Upper lobe of left lung (tissue), 6 donors: ENCODE data around the gene SGMS1. TPM values are rescaled to one million over a fixed set of nuclear protein-coding genes. Genes with fewer than 3 reads are reported as not detected.
A peak's percentile ranks its signal among the peaks of the same experiment; 100 is the strongest.

ENCODE experiments used
- ATAC-seq, 2 donors: fragments of 200-7000 bp; cut with Tn5 transposase; one replicate each; pipeline ENCODE4 v1.9.1; 2022; ENCODE audit warnings: mild to moderate bottlenecking in 2 of 2, moderate library complexity in 2 of 2; ENCODE audit not compliant: low FRiP score in 2 of 2
- DNase-seq, 2 donors: peaks; one replicate each; pipeline ENCODE4 v3.0.0-alpha.2; 2019 to 2020
- H3K27ac ChIP-seq, 4 donors: fragments of 200-600 bp; sonication (generic); one replicate each; pipeline ENCODE4 v1.5.1; 2016 to 2019
- H3K27me3 ChIP-seq, 4 donors: fragments of 200-600 bp; sonication (generic); one replicate each; pipeline ENCODE4 v1.5.1; 2017 to 2019
- H3K36me3 ChIP-seq, 4 donors: fragments of 200-600 bp; sonication (generic); one replicate each; pipeline ENCODE4 v1.5.1; 2016 to 2019
- H3K4me1 ChIP-seq, 4 donors: fragments of 200-600 bp; sonication (generic); one replicate each; pipeline ENCODE4 v1.5.1; 2018 to 2019
- H3K4me3 ChIP-seq, 4 donors: fragments of 200-600 bp; sonication (generic); one replicate each; pipeline ENCODE4 v1.5.1; 2017 to 2019; ENCODE audit warnings: mild to moderate bottlenecking in 2 of 4, moderate library complexity in 1 of 4
- H3K9me3 ChIP-seq, 4 donors: fragments of 200-600 bp; sonication (generic); one replicate each; pipeline ENCODE4 v1.5.1; 2018 to 2019
- CTCF ChIP-seq, 6 experiments: fragments of 450-650 bp in 4 of 6; fragments of 200-600 bp in 2 of 6; sonication (generic) in 2 of 6; IDR thresholded peaks; one replicate each; pipeline ENCODE4 v1.5.1; 2016 to 2019; ENCODE audit warnings: antibody characterized with exemption in 6 of 6
- EP300 ChIP-seq, 4 donors: sonication (generic); formaldehyde crosslinking; IDR thresholded peaks; one replicate each; pipeline ENCODE4 v1.5.1; 2017; ENCODE audit warnings: antibody characterized with exemption in 4 of 4, control low read depth in 2 of 4
- POLR2A ChIP-seq, 4 donors: fragments of 450-650 bp; IDR thresholded peaks; one replicate each; pipeline ENCODE4 v1.5.1; 2016 to 2017; ENCODE audit warnings: antibody characterized with exemption in 4 of 4, mild to moderate bottlenecking in 2 of 4
- POLR2AphosphoS5 ChIP-seq, 2 donors: sonication (generic); formaldehyde crosslinking; IDR thresholded peaks; one replicate each; pipeline ENCODE4 v1.5.1; 2017; ENCODE audit warnings: antibody characterized with exemption in 2 of 2
- WGBS, 2 donors: methylation state at CpG; one replicate each; pipeline ENCODE4 v1.1.5; 2017 to 2018; 5-methylcytosine and 5-hydroxymethylcytosine counted together
- total RNA-seq, 6 donors: library from RNA; depleted of rRNA in 4 of 6; stranded (reverse); fragments of >200 nt in 4 of 6; gene quantifications; one replicate each; pipeline versions ENCODE4 v1.1.0 to v1.2.1, GENCODE V29; 2016 to 2021
- donor health status: DM: no; HTN: no; CAD: no; lungs with moderate emphysema.
- donor health status: DM: no; HTN: yes; CAD: no; lungs with severe emphysema.

The SGMS1 gene
- total RNA-seq, 6 donors from 2014 or later = 66.7 to 230 (median 173) TPM

DNA sequence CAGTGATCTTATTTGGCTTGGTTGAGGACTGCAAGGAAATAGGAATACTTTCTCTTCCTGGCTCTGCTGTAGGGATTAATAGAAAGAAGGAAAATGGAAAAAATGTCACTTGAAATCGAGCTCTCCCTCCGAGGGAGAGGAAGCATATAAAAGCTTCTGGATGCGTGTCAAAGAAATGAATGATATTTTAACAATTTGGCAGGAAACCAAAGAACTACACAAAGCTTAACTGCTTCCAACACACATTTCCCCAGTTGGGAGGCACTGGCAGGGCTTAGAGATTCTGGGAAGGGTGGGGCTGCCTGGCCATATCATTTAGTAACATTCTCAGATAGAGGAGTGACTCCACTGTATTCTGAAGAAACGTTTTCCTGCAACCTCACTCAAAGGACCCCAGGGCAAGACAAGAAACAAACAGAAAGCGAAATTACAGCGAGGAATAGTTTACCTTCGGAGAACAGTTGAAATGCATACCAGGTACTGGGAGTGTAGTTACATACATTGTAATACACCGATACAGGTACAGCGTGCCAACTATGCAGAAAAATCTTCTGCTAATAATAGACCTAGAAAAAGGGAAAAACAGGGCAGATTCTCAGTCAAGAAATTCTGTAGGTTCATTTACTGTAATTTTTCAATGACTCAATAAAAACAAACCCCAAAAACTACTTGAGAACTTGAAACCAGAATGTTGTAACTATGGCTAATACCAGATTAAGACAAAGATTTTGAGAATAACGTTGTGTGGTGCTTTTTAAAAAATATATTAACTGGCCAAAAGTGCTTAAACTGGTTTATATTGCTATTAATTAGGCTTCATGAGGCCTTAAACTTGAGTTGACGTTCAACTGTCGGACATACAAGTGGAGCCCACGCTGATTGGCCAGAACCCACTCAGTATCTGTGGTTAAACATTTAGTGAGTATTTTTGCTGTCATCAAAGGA is 296.7 kb downstream of the SGMS1 start:
- ATAC-seq (peak; percentile 54 to 78), DNase-seq (no peak)
- Histone ChIP-seq H3K27ac (peak overlapping the region; percentile 2 to 61 (median 33)), H3K27me3 (no peaks in the 10 kb centered on the region), H3K9me3 (no peaks in the 10 kb centered on the region), H3K36me3 (no peaks in the 10 kb centered on the region), H3K4me1 (peaks cover 34 to 48% (median 37%) of the 10 kb centered on the region in 4 donors), H3K4me3 (peak overlapping the region in 2 of 4 donors; percentile 10 to 13)
- WGBS, 2 donors = 31 to 35% methylated on average over 13 of the region's 13 CpGs
- TF ChIP-seq POLR2AphosphoS5 (IDR thresholded peaks at IDR 0.05) (no peak), EP300 (IDR thresholded peaks at IDR 0.05) (peak in 1 of 4 donors; percentile 19)

- peaks cover 39 to 48% (median 41%) of the 10 kb centered on the region in 4 donors for H3K4me1 ChIP-seq
Observed at GRCh38 chr10:50326172-50326555, 297.6 kb downstream of the SGMS1 start.

GRCh38 chr10:50325449-50326171 is 298.1 kb downstream of the SGMS1 start:
- peak in 1 of 2 donors; percentile 52 for DNase-seq
- peak; percentile 72 to 84 for ATAC-seq
- WGBS, 2 donors = 53 to 54% methylated on average over 6 of the region's 6 CpGs

More at GRCh38 chr10:50326172-50326555, 297.6 kb downstream of the SGMS1 start:
- H3K9me3 ChIP-seq = no peaks in the 10 kb centered on the region
- TF ChIP-seq POLR2A (IDR thresholded peaks at IDR 0.05) (no peak), POLR2AphosphoS5 (IDR thresholded peaks at IDR 0.05) (no peak), EP300 (IDR thresholded peaks at IDR 0.05) (no peak), CTCF (IDR thresholded peaks at IDR 0.05) (no peak)
- H3K27ac ChIP-seq = no peak overlapping the region
- no peak for DNase-seq
- no peak overlapping the region for H3K4me3 ChIP-seq
- no peak for ATAC-seq
- no peaks in the 10 kb centered on the region for H3K36me3 ChIP-seq
- H3K27me3 ChIP-seq = no peaks in the 10 kb centered on the region

GRCh38 chr10:50324680-50325393 is 298.9 kb downstream of the SGMS1 start:
- peak overlapping the region in 1 of 4 donors; percentile 11 for H3K27ac ChIP-seq
- no peak for DNase-seq
- no peaks in the 10 kb centered on the region for H3K36me3 ChIP-seq
- H3K9me3 ChIP-seq = no peaks in the 10 kb centered on the region
- TF ChIP-seq POLR2AphosphoS5 (IDR thresholded peaks at IDR 0.05) (no peak), POLR2A (IDR thresholded peaks at IDR 0.05) (no peak), CTCF (IDR thresholded peaks at IDR 0.05) (no peak), EP300 (IDR thresholded peaks at IDR 0.05) (no peak)
- no peak overlapping the region for H3K4me3 ChIP-seq
- 72 to 89% methylated on average over 4 of the region's 4 CpGs for WGBS, 2 donors
- peaks cover 39 to 47% (median 41%) of the 10 kb centered on the region in 4 donors for H3K4me1 ChIP-seq
- ATAC-seq = no peak
- no peaks in the 10 kb centered on the region for H3K27me3 ChIP-seq

More at GRCh38 chr10:50325449-50326171, 298.1 kb downstream of the SGMS1 start:
- Histone ChIP-seq H3K27me3 (no peaks in the 10 kb centered on the region), H3K36me3 (no peaks in the 10 kb centered on the region), H3K4me3 (no peak overlapping the region), H3K4me1 (peaks cover 39 to 48% (median 41%) of the 10 kb centered on the region in 4 donors), H3K27ac (peak overlapping the region; percentile 26 to 50 (median 34)), H3K9me3 (no peaks in the 10 kb centered on the region)
- no peak for TF ChIP-seq EP300 (IDR thresholded peaks at IDR 0.05)
- no peak for TF ChIP-seq CTCF (IDR thresholded peaks at IDR 0.05)
- no peak for TF ChIP-seq POLR2A (IDR thresholded peaks at IDR 0.05)
- no peak for TF ChIP-seq POLR2AphosphoS5 (IDR thresholded peaks at IDR 0.05)
